OCI-LY7 (cell line): ENCODE data around the gene PDE9A. TPM values are rescaled to one million over a fixed set of nuclear protein-coding genes. Genes with fewer than 3 reads are reported as not detected.

Experiments used
- BruUV-seq: library from RNA; stranded (reverse); fragments of 400-500 nt; replicated peaks from 2 replicates; lab custom pipeline; 2021; lab: Mats Ljungman, UMichigan
- CTCF ChIA-PET: fragments of 300-600 bp; sonication (Branson Sonifier 250); formaldehyde crosslinking; loops from one replicate; lab custom pipeline; 2022; ENCODE audit warnings: antibody characterized with exemption; ENCODE audit not compliant: unreplicated experiment; lab: Charles Lee
- POLR2A ChIA-PET: fragments of 300-600 bp; sonication (Branson Sonifier 250); formaldehyde crosslinking; loops from one replicate; lab custom pipeline; 2022; ENCODE audit warnings: antibody characterized with exemption; lab: Charles Lee
- DNase-seq: peaks from one replicate; pipeline ENCODE4 v3.0.0-alpha.2; 2015; ENCODE audit warnings: low spot score
- H2AFZ ChIP-seq: fragments of 200-600 bp; sonication (generic), shearing (Covaris generic); 2 replicates; pipeline ENCODE4 v1.6.1; 2014; ENCODE audit warnings: mild to moderate bottlenecking, antibody characterized with exemption, low read length, moderate library complexity
- H3K27ac ChIP-seq: fragments of 200-600 bp; sonication (generic); 2 replicates; pipeline ENCODE4 v1.5.1; 2014; ENCODE audit warnings: mixed run types, low read depth, mild to moderate bottlenecking, moderate library complexity, low read length, inconsistent platforms; ENCODE audit not compliant: poor library complexity, severe bottlenecking
- H3K36me3 ChIP-seq: fragments of 200-600 bp; sonication (generic); 2 replicates; pipeline ENCODE4 v1.6.1; 2014; ENCODE audit warnings: mild to moderate bottlenecking, antibody characterized with exemption, low read length, moderate library complexity, mixed read lengths; ENCODE audit not compliant: insufficient read depth
- H3K4me1 ChIP-seq: fragments of 200-600 bp; sonication (generic); 2 replicates; pipeline ENCODE4 v1.5.1; 2014; ENCODE audit warnings: mild to moderate bottlenecking, low read length; ENCODE audit not compliant: insufficient read depth, poor library complexity, severe bottlenecking
- H3K4me2 ChIP-seq: fragments of 200-600 bp; sonication (generic); 2 replicates; pipeline ENCODE4 v1.6.1; 2014; ENCODE audit warnings: mild to moderate bottlenecking, low read length
- H3K4me3 ChIP-seq: fragments of 200-600 bp; sonication (generic); 2 replicates; pipeline ENCODE4 v1.5.1; 2014; ENCODE audit warnings: mild to moderate bottlenecking, low read depth, low read length; ENCODE audit not compliant: poor library complexity, severe bottlenecking
- H3K79me2 ChIP-seq: fragments of 200-600 bp; sonication (generic); 2 replicates; pipeline ENCODE4 v1.6.1; 2016; ENCODE audit warnings: low read depth, mild to moderate bottlenecking, low read length, moderate library complexity, mixed read lengths; ENCODE audit not compliant: insufficient read depth
- H3K9me2 ChIP-seq: fragments of 200-600 bp; sonication (generic); 2 replicates; pipeline ENCODE4 v1.6.1; 2016; ENCODE audit warnings: mild to moderate bottlenecking, low read length, mixed read lengths; ENCODE audit not compliant: insufficient read depth
- H3K9me3 ChIP-seq: fragments of 200-600 bp; sonication (generic); 2 replicates; pipeline ENCODE4 v1.6.1; 2014; ENCODE audit warnings: mild to moderate bottlenecking, mixed run types, low read length, mixed read lengths
- H4K20me1 ChIP-seq: fragments of 200-600 bp; sonication (generic); 2 replicates; pipeline ENCODE4 v1.6.1; 2014; ENCODE audit warnings: mild to moderate bottlenecking, antibody characterized with exemption, low read length, moderate library complexity, mixed read lengths; ENCODE audit not compliant: insufficient read depth
- EZH2phosphoT487 ChIP-seq: fragments of 200-600 bp; sonication (generic); IDR thresholded peaks from 2 replicates; pipeline ENCODE4 v1.6.1; 2018; ENCODE audit warnings: low read depth, borderline replicate concordance, mild to moderate bottlenecking, mixed run types, antibody characterized with exemption, low read length, moderate library complexity, mixed read lengths
- intact Hi-C: fragments of 100-400 bp; cut with micrococcal nuclease; formaldehyde crosslinking; loops from one replicate; pipeline ENCODE4 v1.10.0; 2022; ENCODE audit not compliant: unreplicated experiment
- total RNA-seq, 2 experiments: library from RNA; depleted of rRNA in 1 of 2; stranded (reverse); fragments of >200 nt in 1 of 2; shearing (Covaris generic) in 1 of 2; gene quantifications; 2 replicates each; pipeline ENCODE4 v1.2.3, GENCODE V29; 2014 to 2022
- TF ChIP-seq, protein P1 (sequence below): fragments of 200-600 bp; sonication (generic); conservative IDR thresholded peaks from 2 replicates; pipeline ENCODE4 v1.5.1; 2014; ENCODE audit warnings: mild to moderate bottlenecking, antibody characterized with exemption, low read length, moderate library complexity, mixed read lengths

PDE9A gene
- total RNA-seq, 2 experiments from 2014 or later, result 11.4 to 22.4 TPM

DNA sequence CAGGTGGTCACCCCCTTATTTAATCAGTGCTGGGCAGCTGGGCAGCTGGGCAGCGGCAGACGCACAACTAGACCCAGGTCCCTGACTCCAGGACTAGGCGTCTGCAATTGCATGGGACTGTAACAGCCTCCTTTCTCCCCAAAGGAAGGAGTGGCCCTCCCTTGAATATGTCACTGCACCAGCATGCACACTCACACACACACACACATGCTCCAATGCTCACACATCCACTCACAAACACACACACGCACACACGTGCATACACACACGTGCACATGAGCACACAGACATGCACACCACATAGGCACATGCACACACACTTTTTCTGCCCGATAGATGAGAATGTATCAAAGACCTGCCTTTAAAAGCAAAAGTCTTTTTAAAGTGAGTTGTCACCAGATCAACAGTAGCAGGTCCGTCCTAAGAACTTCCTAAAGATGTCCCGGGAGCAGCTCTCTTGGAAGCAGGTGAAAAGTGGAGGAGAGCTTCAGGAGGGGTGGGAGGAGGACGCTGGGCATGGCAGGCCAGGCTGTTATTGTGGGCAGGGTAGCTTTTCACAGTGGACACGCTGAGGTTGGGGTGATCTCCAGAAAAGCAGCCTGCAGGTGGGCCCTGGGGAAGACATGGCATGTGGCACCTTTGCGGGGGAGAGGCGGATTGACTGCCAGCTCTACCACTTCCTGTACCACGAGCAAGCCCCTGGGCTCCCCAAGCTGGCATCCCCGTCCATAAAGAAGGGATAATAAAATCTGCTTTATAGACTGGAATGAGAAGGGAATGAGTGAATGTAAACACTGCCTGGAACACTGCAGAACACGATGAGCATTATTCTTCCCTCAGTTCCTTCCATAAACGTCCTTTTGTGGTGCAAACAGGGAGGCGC is 1.7 kb downstream of the PDE9A start:
- H3K27ac ChIP-seq, result peak overlapping the region; percentile 66
- peaks cover 67% of the 10 kb centered on the region for H3K4me1 ChIP-seq
- POLR2A ChIA-PET, result interaction anchor here (0.6 to 0.7 kb wide), 3 partner anchors 11 to 1166 kb away, joined by 3 read pairs; no protein-coding TSS in a partner anchor

GRCh38 chr21:42655796-42656770 is 2.7 kb downstream of the PDE9A start:
- H3K4me2 ChIP-seq, result peak overlapping the region; percentile 88
- H3K9me2 ChIP-seq, result no peaks in the 10 kb centered on the region
- H3K79me2 ChIP-seq, result peaks cover 15% of the 10 kb centered on the region; the same call in 1 of the 2 replicates
- no TSS peak for BruUV-seq
- H3K4me3 ChIP-seq, result peak overlapping the region; percentile 71
- CTCF ChIA-PET, result no interaction called here
- TF ChIP-seq, protein P1, sequence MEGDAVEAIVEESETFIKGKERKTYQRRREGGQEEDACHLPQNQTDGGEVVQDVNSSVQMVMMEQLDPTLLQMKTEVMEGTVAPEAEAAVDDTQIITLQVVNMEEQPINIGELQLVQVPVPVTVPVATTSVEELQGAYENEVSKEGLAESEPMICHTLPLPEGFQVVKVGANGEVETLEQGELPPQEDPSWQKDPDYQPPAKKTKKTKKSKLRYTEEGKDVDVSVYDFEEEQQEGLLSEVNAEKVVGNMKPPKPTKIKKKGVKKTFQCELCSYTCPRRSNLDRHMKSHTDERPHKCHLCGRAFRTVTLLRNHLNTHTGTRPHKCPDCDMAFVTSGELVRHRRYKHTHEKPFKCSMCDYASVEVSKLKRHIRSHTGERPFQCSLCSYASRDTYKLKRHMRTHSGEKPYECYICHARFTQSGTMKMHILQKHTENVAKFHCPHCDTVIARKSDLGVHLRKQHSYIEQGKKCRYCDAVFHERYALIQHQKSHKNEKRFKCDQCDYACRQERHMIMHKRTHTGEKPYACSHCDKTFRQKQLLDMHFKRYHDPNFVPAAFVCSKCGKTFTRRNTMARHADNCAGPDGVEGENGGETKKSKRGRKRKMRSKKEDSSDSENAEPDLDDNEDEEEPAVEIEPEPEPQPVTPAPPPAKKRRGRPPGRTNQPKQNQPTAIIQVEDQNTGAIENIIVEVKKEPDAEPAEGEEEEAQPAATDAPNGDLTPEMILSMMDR, result no peak
- TF ChIP-seq EZH2phosphoT487, result no peak
- H3K27ac ChIP-seq, result peak overlapping the region; percentile 66
- peaks cover 76% of the 10 kb centered on the region for H3K4me1 ChIP-seq
- H3K36me3 ChIP-seq, result no peaks in the 10 kb centered on the region
- intact Hi-C loops, result loop anchor here (5.0 to 10.0 kb wide), 5 partner anchors 64 to 999 kb away; partner anchors contain the start of genes HSF2BP, PKNOX1, RRP1B and WDR4
- POLR2A ChIA-PET, result interaction anchor here (0.6 to 0.7 kb wide), 2 partner anchors 10 to 1165 kb away, joined by 3 read pairs; no protein-coding TSS in a partner anchor
- no peak overlapping the region for H2AFZ ChIP-seq
- peak; percentile 61 for DNase-seq
- no peaks in the 10 kb centered on the region for H3K9me3 ChIP-seq
- no peaks in the 10 kb centered on the region for H4K20me1 ChIP-seq

More for the DNA sequence above, 1.7 kb downstream of the PDE9A start:
- CTCF ChIA-PET, result no interaction called here
- H4K20me1 ChIP-seq, result no peaks in the 10 kb centered on the region
- no peaks in the 10 kb centered on the region for H3K36me3 ChIP-seq
- H3K4me2 ChIP-seq, result peak overlapping the region; percentile 88
- TF ChIP-seq, protein P1, result no peak
- no peak for TF ChIP-seq EZH2phosphoT487
- H3K4me3 ChIP-seq, result peak overlapping the region; percentile 71
- intact Hi-C loops, result loop anchor here (5.0 to 10.0 kb wide), 5 partner anchors 63 to 1000 kb away; partner anchors contain the start of genes HSF2BP, PKNOX1, RRP1B and WDR4
- H3K9me3 ChIP-seq, result no peaks in the 10 kb centered on the region
- DNase-seq, result peak; percentile 30
- peaks cover 15% of the 10 kb centered on the region; the same call in 1 of the 2 replicates for H3K79me2 ChIP-seq
- BruUV-seq, result TSS peak; percentile 42
- H3K9me2 ChIP-seq, result no peaks in the 10 kb centered on the region
- H2AFZ ChIP-seq, result no peak overlapping the region
